ENCODE data around the gene TSPAN4.

GRCh38 chr11:912266-912665, 69.6 kb downstream of the TSPAN4 start:
- TF ChIP-seq POLR2A (IDR thresholded peaks at IDR 0.05), result no peak
- TF ChIP-seq CTCF (IDR thresholded peaks at IDR 0.05), result no peak
- no peak for TF ChIP-seq POLR2AphosphoS5 (IDR thresholded peaks at IDR 0.05)

All from suprapubic skin (tissue), 4 donors.